Activated T-cell treated with anti-CD3 and anti-CD28 coated beads for 4 hours (primary cell): ENCODE data around the gene BTBD6.
"Not testable (repeated sequence)": the region's sequence is repeated elsewhere in the genome, so short reads cannot be mapped to it uniquely, and the experiment has no call there.

Experiments
- DNase-seq: peaks from one replicate; pipeline ENCODE4 v3.0.0-alpha.2; 2020

BTBD6 gene

DNA sequence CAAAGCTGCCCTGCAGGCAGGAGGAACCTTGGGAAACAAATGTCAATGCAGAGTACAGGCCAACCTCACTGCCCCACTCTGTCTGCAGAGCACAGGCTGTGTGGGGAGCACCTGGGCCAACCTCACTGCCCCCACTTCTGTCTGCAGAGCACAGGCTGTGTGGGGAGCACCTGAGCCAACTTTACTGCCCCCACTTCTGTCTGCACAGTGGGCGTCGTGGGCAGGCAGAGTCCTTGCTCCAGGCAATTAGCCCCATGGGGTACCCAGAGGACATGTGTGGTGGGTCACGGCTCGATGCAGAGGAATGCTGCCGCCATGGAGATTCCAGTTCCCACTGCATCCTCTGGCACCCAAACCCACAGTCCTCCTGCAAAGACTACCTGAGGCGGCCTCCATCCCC, 26.3 kb downstream of the BTBD6 start:
- no peak for DNase-seq

- no peak for DNase-seq
Observed at GRCh38 chr14:105275267-105275946, 27.1 kb downstream of the BTBD6 start.

GRCh38 chr14:105277448-105277847, 29.1 kb downstream of the BTBD6 start:
- not testable (repeated sequence) for DNase-seq

DNA sequence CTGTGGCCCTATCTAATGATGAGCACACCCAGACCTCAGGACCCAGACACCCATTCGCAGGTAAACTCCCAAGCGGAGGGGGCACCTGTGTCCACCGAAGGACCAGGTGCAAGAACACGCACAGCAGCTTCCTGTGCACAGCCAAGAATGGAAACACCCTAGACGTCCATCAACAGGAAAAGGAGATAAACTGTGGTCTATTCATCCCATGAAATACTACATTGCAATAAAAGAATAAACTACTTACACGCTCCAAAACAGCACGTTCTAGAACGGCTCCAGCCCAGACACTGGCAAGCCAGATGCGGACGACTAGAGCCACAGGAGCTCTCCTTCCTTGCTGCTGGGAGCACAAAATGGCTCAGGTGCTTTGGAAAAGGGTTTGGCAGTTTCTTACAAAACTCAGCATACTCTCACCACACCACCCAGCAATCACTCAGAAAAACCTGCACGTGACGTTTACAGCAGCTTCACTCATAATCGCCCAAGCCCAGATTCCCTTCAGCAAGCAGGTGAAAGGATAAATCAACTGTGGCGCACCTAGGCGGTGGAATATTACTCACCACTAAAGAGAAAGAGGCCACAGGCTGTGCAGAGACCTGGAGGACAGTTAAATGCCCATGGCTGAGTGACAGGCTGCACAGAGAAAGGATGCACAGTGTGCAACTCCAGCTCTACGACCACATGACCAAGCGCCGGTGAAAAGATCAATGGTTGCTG, 31.5 kb downstream of the BTBD6 start:
- no peak for DNase-seq

DNA sequence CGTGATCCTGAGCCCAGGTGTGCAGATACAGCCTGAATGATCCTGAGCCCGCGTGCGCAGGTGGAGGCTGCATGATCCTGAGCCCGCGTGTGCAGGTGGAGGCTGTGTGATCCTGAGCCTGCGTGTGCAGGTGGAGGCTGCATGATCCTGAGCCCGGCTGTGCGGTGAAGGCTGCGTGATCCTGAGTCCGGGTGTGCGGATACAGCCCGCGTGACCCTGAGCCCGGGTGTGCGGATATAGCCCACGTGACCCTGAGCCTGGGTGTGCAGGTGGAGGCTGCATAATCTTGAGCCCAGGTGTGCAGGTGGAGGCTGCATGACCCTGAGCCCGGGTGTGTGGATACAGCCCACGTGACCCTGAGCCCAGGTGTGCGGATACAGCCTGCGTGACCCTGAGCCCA, 32.2 kb downstream of the BTBD6 start:
- DNase-seq, result no peak

- DNase-seq, result peak; percentile 13
Observed at GRCh38 chr14:105281371-105282097, 33.2 kb downstream of the BTBD6 start.

GRCh38 chr14:105282098-105282725, 33.9 kb downstream of the BTBD6 start:
- no peak for DNase-seq

- DNase-seq, result no peak
Observed at GRCh38 chr14:105283028-105283427, 34.7 kb downstream of the BTBD6 start.

DNA sequence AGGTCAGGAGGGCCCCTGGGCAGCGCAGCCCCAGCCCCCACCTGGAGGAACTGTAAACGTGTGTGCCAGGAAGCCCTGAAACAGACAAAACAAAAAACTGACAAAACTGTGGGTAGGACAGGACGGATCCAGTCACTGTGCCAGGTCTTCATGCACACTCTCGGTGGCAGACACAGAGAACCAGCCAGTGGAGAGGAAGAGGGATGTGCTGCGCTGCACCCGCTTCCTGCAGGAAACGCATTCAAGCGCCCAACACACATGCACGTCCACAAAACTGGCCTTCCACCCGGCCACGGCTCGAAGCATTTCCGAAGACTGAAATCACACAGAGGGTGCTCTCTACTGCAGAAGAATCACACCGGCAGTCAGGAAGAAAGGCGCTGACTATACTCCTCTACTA, 35.6 kb downstream of the BTBD6 start:
- no peak for DNase-seq

- DNase-seq, result no peak
Observed at GRCh38 chr14:105285174-105285573, 36.8 kb downstream of the BTBD6 start.

DNA sequence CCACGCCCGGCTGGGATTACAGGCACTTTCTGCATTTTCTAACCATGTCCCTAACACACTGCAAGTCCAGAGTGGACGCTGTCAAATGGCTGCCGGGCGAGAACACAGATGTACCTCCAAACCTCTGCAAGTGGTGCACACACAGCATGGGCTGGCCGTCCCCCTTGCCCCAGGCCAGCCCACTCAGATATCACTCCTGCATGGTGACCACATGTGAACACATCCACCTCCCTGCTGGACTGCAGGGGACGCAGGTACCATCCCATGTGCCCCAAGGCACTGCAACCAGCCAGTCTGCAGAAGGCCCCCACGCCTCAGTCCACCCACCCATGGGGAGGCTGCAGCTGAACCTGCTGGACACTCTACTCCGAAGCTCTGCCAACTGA, 38.4 kb downstream of the BTBD6 start:
- DNase-seq, result no peak

- DNase-seq, result no peak
Observed at GRCh38 chr14:105287249-105288102, 39.1 kb downstream of the BTBD6 start.

GRCh38 chr14:105288936-105289335, 40.6 kb downstream of the BTBD6 start:
- not testable (repeated sequence) for DNase-seq

- DNase-seq, result no peak
Observed at GRCh38 chr14:105290621-105291346, 42.5 kb downstream of the BTBD6 start.

GRCh38 chr14:105292826-105293711, 44.7 kb downstream of the BTBD6 start:
- no peak for DNase-seq

DNA sequence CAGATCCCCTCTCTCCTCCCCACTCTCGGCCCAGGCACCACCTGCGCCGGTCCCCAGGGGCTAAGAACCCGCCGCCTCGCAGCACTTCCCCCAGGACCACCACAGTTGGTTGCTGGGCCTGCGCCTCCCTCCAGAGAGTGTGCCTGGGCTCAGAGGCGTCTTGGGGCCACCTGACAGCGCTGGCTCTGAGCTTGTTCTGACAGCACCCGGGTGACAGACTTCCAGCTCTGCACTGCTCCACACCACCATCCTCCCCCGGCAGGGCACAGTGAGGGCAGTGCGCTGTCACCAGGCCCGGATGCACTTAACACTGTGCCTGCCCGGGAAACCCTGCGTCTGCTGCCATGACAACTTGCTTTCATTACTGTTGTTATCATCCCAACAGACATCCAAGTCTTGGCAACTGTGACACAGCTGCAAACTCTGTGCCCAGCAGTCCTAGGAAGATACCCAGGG, 45.8 kb downstream of the BTBD6 start:
- peak; percentile 12 for DNase-seq

DNA sequence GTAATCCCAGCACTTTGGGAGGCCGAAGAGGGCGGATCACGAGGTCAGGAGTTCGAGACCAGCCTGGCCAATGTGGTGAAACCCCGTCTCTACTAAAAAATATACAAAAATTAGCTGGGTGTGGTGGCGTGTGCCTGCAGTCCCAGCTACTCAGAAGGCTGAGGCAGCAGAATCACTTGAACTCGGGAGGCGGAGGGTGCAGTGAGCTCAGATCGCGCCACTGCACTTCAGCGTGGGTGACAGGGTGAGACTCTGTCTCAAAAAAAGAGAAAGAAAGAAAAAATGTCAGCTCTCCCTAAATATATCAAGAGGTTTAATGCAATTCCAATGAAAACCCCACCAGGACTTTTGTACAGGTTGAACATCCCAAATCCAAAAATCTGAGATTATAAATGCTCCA, 49.0 kb downstream of the BTBD6 start:
- not testable (repeated sequence) for DNase-seq

- no peak for DNase-seq
Observed at GRCh38 chr14:105299654-105300541, 51.6 kb downstream of the BTBD6 start.
